ENCODE measurements around the gene PARP1. TPM values are rescaled to one million over a fixed set of nuclear protein-coding genes. Genes with fewer than 3 reads are reported as not detected.

Gene PARP1
- total RNA-seq, 1 donor from 2014 or later: 313 TPM

- TF ChIP-seq CTCF (conservative IDR thresholded peaks at IDR 0.05): no peak
- H3K9me3 Mint-ChIP-seq: no peaks in the 10 kb centered on the region
- H3K27ac Mint-ChIP-seq (ENCODE audit: unreplicated experiment): no peak overlapping the region
- no peaks in the 10 kb centered on the region for H3K36me3 Mint-ChIP-seq (ENCODE audit: low read depth)
- no peaks in the 10 kb centered on the region for H3K27me3 Mint-ChIP-seq (ENCODE audit: low read depth)
- DNase-seq (ENCODE audit: low read depth, low spot score): no peak
- H3K4me1 Mint-ChIP-seq: peaks cover 21% of the 10 kb centered on the region
- H3K4me3 Mint-ChIP-seq: no peak overlapping the region
Observed at GRCh38 chr1:226450688-226451087, 42.8 kb upstream of the PARP1 start.

GRCh38 chr1:226449823-226450222 is 41.9 kb upstream of the PARP1 start:
- no peaks in the 10 kb centered on the region for H3K36me3 Mint-ChIP-seq (ENCODE audit: low read depth)
- H3K4me3 Mint-ChIP-seq: no peak overlapping the region
- H3K9me3 Mint-ChIP-seq: no peaks in the 10 kb centered on the region
- no peak for TF ChIP-seq CTCF (conservative IDR thresholded peaks at IDR 0.05)
- H3K27ac Mint-ChIP-seq (ENCODE audit: unreplicated experiment): no peak overlapping the region
- peaks cover 21% of the 10 kb centered on the region for H3K4me1 Mint-ChIP-seq
- H3K27me3 Mint-ChIP-seq (ENCODE audit: low read depth): no peaks in the 10 kb centered on the region
- no peak for DNase-seq (ENCODE audit: low read depth, low spot score)

- Mint-ChIP-seq H3K4me1 (peaks cover 11% of the 10 kb centered on the region), H3K36me3 (ENCODE audit: low read depth) (no peaks in the 10 kb centered on the region), H3K9me3 (no peaks in the 10 kb centered on the region), H3K27me3 (ENCODE audit: low read depth) (no peaks in the 10 kb centered on the region), H3K27ac (ENCODE audit: unreplicated experiment) (no peak overlapping the region), H3K4me3 (no peak overlapping the region)
- DNase-seq (ENCODE audit: low read depth, low spot score): no peak
- no peak for TF ChIP-seq CTCF (conservative IDR thresholded peaks at IDR 0.05)
Observed at GRCh38 chr1:226447932-226448665, 40.2 kb upstream of the PARP1 start.

- no peak for TF ChIP-seq CTCF (conservative IDR thresholded peaks at IDR 0.05)
- no peak for DNase-seq (ENCODE audit: low read depth, low spot score)
- H3K4me1 Mint-ChIP-seq: no peaks in the 10 kb centered on the region
Observed at GRCh38 chr1:226446094-226446493, 38.2 kb upstream of the PARP1 start.

GRCh38 chr1:226444901-226445300 is 37.0 kb upstream of the PARP1 start:
- Mint-ChIP-seq H3K27me3 (ENCODE audit: low read depth) (peaks cover 2% of the 10 kb centered on the region), H3K4me3 (no peak overlapping the region), H3K36me3 (ENCODE audit: low read depth) (no peaks in the 10 kb centered on the region), H3K9me3 (no peaks in the 10 kb centered on the region), H3K4me1 (no peaks in the 10 kb centered on the region), H3K27ac (ENCODE audit: unreplicated experiment) (no peak overlapping the region)
- TF ChIP-seq CTCF (conservative IDR thresholded peaks at IDR 0.05): no peak
- no peak for DNase-seq (ENCODE audit: low read depth, low spot score)

More at GRCh38 chr1:226446094-226446493, 38.2 kb upstream of the PARP1 start:
- no peaks in the 10 kb centered on the region for H3K27me3 Mint-ChIP-seq (ENCODE audit: low read depth)
- H3K9me3 Mint-ChIP-seq: no peaks in the 10 kb centered on the region
- H3K36me3 Mint-ChIP-seq (ENCODE audit: low read depth): no peaks in the 10 kb centered on the region
- no peak overlapping the region for H3K4me3 Mint-ChIP-seq
- H3K27ac Mint-ChIP-seq (ENCODE audit: unreplicated experiment): no peak overlapping the region

Data from neural crest cell (in vitro differentiated cells).